GM12872 (cell line): ENCODE results near the gene RBM10.

ENCODE experiments used
- TF ChIP-seq, protein P1 (sequence below): IDR thresholded peaks from 3 replicates; pipeline ENCODE4 v1.5.1; 2011; ENCODE audit warnings: low read depth, mild to moderate bottlenecking, low read length, moderate library complexity; ENCODE audit not compliant: insufficient read depth

Gene RBM10

DNA sequence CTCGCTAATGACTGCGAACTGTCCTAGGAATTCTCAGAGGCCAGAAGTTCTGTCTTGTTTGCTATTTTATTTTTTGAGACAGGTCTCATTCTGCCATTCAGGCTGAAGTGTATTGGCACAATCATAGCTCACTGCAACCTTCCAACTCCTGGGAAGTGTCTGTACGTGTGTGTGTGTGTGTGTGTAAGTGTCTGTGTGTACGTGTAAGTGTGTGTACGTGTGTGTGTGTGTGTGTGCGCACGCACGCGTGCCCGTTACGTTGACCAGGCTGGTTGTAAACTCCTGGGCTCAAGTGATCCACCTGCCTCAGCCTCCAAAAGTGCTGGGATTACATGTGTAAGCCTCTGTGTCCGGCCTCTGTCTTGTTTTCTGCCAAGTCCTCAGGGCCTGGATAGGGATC is 63.1 kb downstream of the RBM10 start:
- TF ChIP-seq, protein P1, sequence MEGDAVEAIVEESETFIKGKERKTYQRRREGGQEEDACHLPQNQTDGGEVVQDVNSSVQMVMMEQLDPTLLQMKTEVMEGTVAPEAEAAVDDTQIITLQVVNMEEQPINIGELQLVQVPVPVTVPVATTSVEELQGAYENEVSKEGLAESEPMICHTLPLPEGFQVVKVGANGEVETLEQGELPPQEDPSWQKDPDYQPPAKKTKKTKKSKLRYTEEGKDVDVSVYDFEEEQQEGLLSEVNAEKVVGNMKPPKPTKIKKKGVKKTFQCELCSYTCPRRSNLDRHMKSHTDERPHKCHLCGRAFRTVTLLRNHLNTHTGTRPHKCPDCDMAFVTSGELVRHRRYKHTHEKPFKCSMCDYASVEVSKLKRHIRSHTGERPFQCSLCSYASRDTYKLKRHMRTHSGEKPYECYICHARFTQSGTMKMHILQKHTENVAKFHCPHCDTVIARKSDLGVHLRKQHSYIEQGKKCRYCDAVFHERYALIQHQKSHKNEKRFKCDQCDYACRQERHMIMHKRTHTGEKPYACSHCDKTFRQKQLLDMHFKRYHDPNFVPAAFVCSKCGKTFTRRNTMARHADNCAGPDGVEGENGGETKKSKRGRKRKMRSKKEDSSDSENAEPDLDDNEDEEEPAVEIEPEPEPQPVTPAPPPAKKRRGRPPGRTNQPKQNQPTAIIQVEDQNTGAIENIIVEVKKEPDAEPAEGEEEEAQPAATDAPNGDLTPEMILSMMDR, result no peak

- TF ChIP-seq, protein P1, result no peak
Observed at GRCh38 chrX:47209508-47210238, 64.7 kb downstream of the RBM10 start.

GRCh38 chrX:47210661-47211425 is 65.8 kb downstream of the RBM10 start:
- TF ChIP-seq, protein P1, result no peak

DNA sequence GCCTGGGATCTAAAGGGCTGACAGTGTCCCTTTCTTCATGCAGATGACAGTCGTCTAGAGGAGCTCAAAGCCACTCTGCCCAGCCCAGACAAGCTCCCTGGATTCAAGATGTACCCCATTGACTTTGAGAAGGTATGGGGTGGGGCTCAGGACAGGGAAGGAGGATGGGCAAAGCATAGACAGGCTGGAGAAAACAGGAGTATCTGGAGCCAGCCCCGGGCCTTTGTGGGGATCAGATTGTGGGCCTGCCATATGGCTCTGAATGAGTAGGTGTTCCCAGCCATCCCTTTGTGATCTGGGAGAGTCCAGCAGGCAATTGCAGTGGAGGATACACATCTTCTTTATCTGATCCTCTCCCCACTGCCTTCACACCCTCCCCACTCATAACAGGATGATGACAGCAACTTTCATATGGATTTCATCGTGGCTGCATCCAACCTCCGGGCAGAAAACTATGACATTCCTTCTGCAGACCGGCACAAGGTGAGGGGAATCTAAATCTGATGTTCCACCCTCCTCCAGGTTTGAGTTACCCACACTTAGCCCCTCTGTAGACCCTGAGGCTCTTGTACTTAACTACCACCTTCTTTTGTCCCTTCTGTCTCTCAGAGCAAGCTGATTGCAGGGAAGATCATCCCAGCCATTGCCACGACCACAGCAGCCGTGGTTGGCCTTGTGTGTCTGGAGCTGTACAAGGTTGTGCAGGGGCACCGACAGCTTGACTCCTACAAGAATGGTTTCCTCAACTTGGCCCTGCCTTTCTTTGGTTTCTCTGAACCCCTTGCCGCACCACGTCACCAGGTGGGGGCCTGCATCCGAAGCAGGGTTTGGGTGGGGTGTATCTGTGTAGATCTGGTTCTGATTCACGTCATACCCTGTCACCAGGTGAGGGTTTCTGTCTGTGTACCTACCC is 67.6 kb downstream of the RBM10 start:
- TF ChIP-seq, protein P1, result no peak

- TF ChIP-seq, protein P1, result no peak
Observed at GRCh38 chrX:47214435-47215077, 69.5 kb downstream of the RBM10 start.

DNA sequence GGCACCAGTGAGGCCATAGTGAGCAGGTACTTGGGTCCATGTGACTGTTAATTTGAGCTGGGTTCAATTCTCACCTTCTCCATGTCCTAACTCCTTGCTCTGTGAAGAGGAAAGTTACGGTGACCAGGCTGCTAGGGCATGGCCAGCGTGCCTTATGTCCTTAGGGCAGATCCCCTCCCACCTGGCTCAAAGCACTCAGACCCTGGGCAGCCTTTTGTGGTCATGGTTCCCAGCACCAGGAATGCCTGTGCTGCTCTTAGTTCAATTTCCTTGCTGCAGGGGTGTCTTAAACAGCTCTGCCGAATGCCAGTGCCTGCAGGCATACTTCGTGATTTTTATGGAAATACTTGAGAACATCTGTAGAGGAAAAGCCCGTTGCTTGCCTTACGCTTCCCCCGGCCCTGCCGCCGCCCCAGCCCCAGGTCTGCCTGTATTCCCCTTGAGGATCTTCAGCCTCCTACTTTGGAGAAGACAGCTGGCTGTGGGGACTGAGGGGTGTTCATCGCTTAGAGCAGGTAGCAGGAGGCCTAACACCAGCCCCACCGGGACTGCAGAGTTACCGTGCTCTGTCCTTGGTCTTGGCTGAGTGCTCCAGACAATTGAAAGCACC is 70.4 kb downstream of the RBM10 start:
- TF ChIP-seq, protein P1, result no peak
